Caco-2 (cell line): Measurements from ENCODE around the gene MAX. TPM values are rescaled to one million over a fixed set of nuclear protein-coding genes. Genes with fewer than 3 reads are reported as not detected.

Source experiments
- BruUV-seq: library from RNA; stranded (reverse); fragments of 400-500 nt; replicated peaks from 2 replicates; lab custom pipeline; 2021; lab: Mats Ljungman, UMichigan
- CTCF ChIA-PET: fragments of 300-600 bp; sonication (Branson Sonifier 250); formaldehyde crosslinking; loops from one replicate; lab custom pipeline; 2022; ENCODE audit warnings: antibody characterized with exemption; lab: Charles Lee
- POLR2A ChIA-PET: fragments of 300-600 bp; sonication (Branson Sonifier 250); formaldehyde crosslinking; loops from one replicate; lab custom pipeline; 2022; ENCODE audit warnings: antibody characterized with exemption; lab: Charles Lee
- DNase-seq, 2 experiments: peaks; one replicate each; pipeline versions ENCODE4 v3.0.0 to v3.0.0-alpha.2; 2020 to 2022
- H3K27me3 ChIP-seq: replicated peaks from 2 replicates; pipeline ENCODE4 v1.6.0; 2011; ENCODE audit warnings: low read length; ENCODE audit not compliant: control insufficient read depth, insufficient read depth
- H3K36me3 ChIP-seq: 2 replicates; pipeline ENCODE4 v1.5.1; 2011; ENCODE audit warnings: low read length; ENCODE audit not compliant: control insufficient read depth, insufficient read depth
- H3K4me1 ChIP-seq: fragments of 250-450 bp; sonication (Bioruptor Pico); 2 replicates; pipeline ENCODE4 v1.5.1; 2020; ENCODE audit warnings: mild to moderate bottlenecking
- H3K4me3 ChIP-seq: 2 replicates; pipeline ENCODE4 v1.5.1; 2011; ENCODE audit warnings: low read depth, mild to moderate bottlenecking, control low read depth, low read length
- H3K9me3 ChIP-seq: fragments of 250-450 bp; sonication (Bioruptor Pico); 2 replicates; pipeline ENCODE4 v1.5.1; 2020; ENCODE audit warnings: mild to moderate bottlenecking, moderate library complexity
- H3K27ac Mint-ChIP-seq: one replicate; pipeline ENCODE4 v1.8.0; 2022; ENCODE audit warnings: mixed read lengths; ENCODE audit not compliant: unreplicated experiment
- H3K27me3 Mint-ChIP-seq: one replicate; pipeline ENCODE4 v1.8.0; 2022; ENCODE audit warnings: mixed read lengths; ENCODE audit not compliant: insufficient read depth, unreplicated experiment
- H3K36me3 Mint-ChIP-seq: one replicate; pipeline ENCODE4 v1.8.0; 2022; ENCODE audit warnings: mild to moderate bottlenecking, mixed read lengths; ENCODE audit not compliant: insufficient read depth, unreplicated experiment
- H3K4me1 Mint-ChIP-seq: one replicate; pipeline ENCODE4 v1.8.0; 2022; ENCODE audit warnings: low read depth, mixed read lengths; ENCODE audit not compliant: unreplicated experiment
- H3K4me3 Mint-ChIP-seq: one replicate; pipeline ENCODE4 v1.8.0; 2022; ENCODE audit warnings: mild to moderate bottlenecking, moderate library complexity, mixed read lengths; ENCODE audit not compliant: unreplicated experiment
- H3K9me3 Mint-ChIP-seq: one replicate; pipeline ENCODE4 v1.8.0; 2022; ENCODE audit warnings: mixed read lengths; ENCODE audit not compliant: unreplicated experiment
- CTCF ChIP-seq, 2 experiments: fragments of 200-600 bp in 1 of 2; IDR thresholded peaks; 1 replicate in 1 of 2; 2 replicates in 1 of 2; pipeline versions ENCODE4 v1.5.1 to v1.8.0; 2011 to 2022; ENCODE audit warnings: antibody characterized with exemption in 1 of 2, control low read depth in 1 of 2, inconsistent platforms in 1 of 2, low read depth in 1 of 2, low read length in 1 of 2, mild to moderate bottlenecking in 1 of 2, moderate library complexity in 1 of 2; ENCODE audit not compliant: insufficient read depth in 1 of 2, severe bottlenecking in 1 of 2, unreplicated experiment in 1 of 2
- intact Hi-C: fragments of 100-400 bp; cut with micrococcal nuclease; formaldehyde crosslinking; loops from one replicate; pipeline ENCODE4 v1.10.0; 2022; ENCODE audit not compliant: unreplicated experiment
- total RNA-seq: library from RNA; stranded (reverse); gene quantifications from 2 replicates; pipeline ENCODE4 v1.2.3, GENCODE V29; 2022

The MAX gene
- total RNA-seq, 1 experiment from 2014 or later: 53.5 TPM

- BruUV-seq: no TSS peak
- Mint-ChIP-seq H3K27me3 (peaks cover 2% of the 10 kb centered on the region), H3K4me1 (peaks cover 7% of the 10 kb centered on the region), H3K4me3 (no peak overlapping the region), H3K27ac (no peak overlapping the region), H3K9me3 (no peaks in the 10 kb centered on the region), H3K36me3 (no peaks in the 10 kb centered on the region)
- no peaks in the 10 kb centered on the region for H3K9me3 ChIP-seq
- ChIA-PET CTCF (no interaction called here), POLR2A (no interaction called here)
- no peak for TF ChIP-seq CTCF (IDR thresholded peaks at IDR 0.05; ENCODE audit: insufficient read depth in 1 of 2, low read depth in 1 of 2, low read length in 1 of 2, severe bottlenecking in 1 of 2, unreplicated experiment in 1 of 2)
- no peaks in the 10 kb centered on the region for H3K4me1 ChIP-seq
- no peaks in the 10 kb centered on the region for H3K27me3 ChIP-seq
- no peaks in the 10 kb centered on the region for H3K36me3 ChIP-seq
- DNase-seq: no peak
- H3K4me3 ChIP-seq: no peak overlapping the region
- intact Hi-C loops: no loop called here
Measured at GRCh38 chr14:65149116-65149515, 46.8 kb upstream of the MAX start.

- no peak for DNase-seq
- Histone ChIP-seq H3K4me1 (no peaks in the 10 kb centered on the region), H3K36me3 (no peaks in the 10 kb centered on the region), H3K9me3 (no peaks in the 10 kb centered on the region), H3K27me3 (no peaks in the 10 kb centered on the region), H3K4me3 (no peak overlapping the region)
- Mint-ChIP-seq H3K4me3 (no peak overlapping the region), H3K9me3 (no peaks in the 10 kb centered on the region), H3K27ac (no peak overlapping the region), H3K27me3 (peaks cover 6% of the 10 kb centered on the region), H3K4me1 (no peaks in the 10 kb centered on the region), H3K36me3 (no peaks in the 10 kb centered on the region)
- intact Hi-C loops: no loop called here
- CTCF ChIA-PET: no interaction called here
- POLR2A ChIA-PET: no interaction called here
- no TSS peak for BruUV-seq
- no peak for TF ChIP-seq CTCF (IDR thresholded peaks at IDR 0.05; ENCODE audit: insufficient read depth in 1 of 2, low read depth in 1 of 2, low read length in 1 of 2, severe bottlenecking in 1 of 2, unreplicated experiment in 1 of 2)
Measured at GRCh38 chr14:65144170-65144569, 41.9 kb upstream of the MAX start.

- no peaks in the 10 kb centered on the region for H3K4me1 Mint-ChIP-seq
- no peaks in the 10 kb centered on the region for H3K9me3 ChIP-seq
- H3K27ac Mint-ChIP-seq: no peak overlapping the region
- H3K36me3 ChIP-seq: no peaks in the 10 kb centered on the region
- H3K9me3 Mint-ChIP-seq: no peaks in the 10 kb centered on the region
- BruUV-seq: no TSS peak
- H3K27me3 ChIP-seq: no peaks in the 10 kb centered on the region
- H3K36me3 Mint-ChIP-seq: no peaks in the 10 kb centered on the region
- no peak overlapping the region for H3K4me3 Mint-ChIP-seq
- CTCF ChIA-PET: no interaction called here
- TF ChIP-seq CTCF (IDR thresholded peaks at IDR 0.05; ENCODE audit: insufficient read depth in 1 of 2, low read depth in 1 of 2, low read length in 1 of 2, severe bottlenecking in 1 of 2, unreplicated experiment in 1 of 2): no peak
- no peak for DNase-seq
- POLR2A ChIA-PET: no interaction called here
- H3K4me1 ChIP-seq: no peaks in the 10 kb centered on the region
- H3K4me3 ChIP-seq: no peak overlapping the region
- peaks cover 6% of the 10 kb centered on the region for H3K27me3 Mint-ChIP-seq
- intact Hi-C loops: loop anchor here (2.0 kb wide), 1 partner anchor 40 kb away; the partner anchor contains the start of gene MAX
Measured at GRCh38 chr14:65142914-65143625, 40.8 kb upstream of the MAX start.
